IPS-18c (cell line): ENCODE data around the gene TTC33.
"Not testable (repeated sequence)": the region's sequence is repeated elsewhere in the genome, so short reads cannot be mapped to it uniquely, and the experiment has no call there.

Experiments
- H3K4me3 ChIP-seq: 2 replicates; pipeline ENCODE4 v1.7.0; 2013; ENCODE audit warnings: low read depth, mild to moderate bottlenecking, low read length, moderate library complexity; ENCODE audit not compliant: insufficient read depth
- H3K9me3 ChIP-seq: one replicate; pipeline ENCODE4 v1.6.1; 2013; ENCODE audit warnings: mild to moderate bottlenecking, low read length, moderate library complexity; ENCODE audit not compliant: control insufficient read depth, insufficient read depth

Gene TTC33

DNA sequence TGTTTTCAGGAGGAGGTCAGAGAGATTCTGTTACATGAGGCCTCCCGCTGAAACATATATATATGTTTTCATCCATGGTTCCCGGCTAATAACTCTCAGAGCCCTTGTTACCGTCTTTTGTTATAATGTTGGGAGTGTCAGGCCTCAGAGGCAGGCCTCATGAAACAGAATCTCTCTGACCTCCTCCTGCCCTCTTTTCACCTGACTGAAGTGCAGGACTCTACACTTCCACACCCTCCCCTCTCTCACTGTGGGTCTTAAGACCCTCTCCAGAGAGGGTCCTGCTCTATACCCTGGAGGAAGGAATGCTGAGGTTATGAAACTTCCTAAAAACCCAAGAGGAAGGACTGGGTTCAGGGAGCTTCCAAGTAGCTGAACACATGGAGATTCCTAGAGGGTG is 104.6 kb downstream of the TTC33 start:
- H3K4me3 ChIP-seq = no peak overlapping the region
- no peaks in the 10 kb centered on the region for H3K9me3 ChIP-seq

DNA sequence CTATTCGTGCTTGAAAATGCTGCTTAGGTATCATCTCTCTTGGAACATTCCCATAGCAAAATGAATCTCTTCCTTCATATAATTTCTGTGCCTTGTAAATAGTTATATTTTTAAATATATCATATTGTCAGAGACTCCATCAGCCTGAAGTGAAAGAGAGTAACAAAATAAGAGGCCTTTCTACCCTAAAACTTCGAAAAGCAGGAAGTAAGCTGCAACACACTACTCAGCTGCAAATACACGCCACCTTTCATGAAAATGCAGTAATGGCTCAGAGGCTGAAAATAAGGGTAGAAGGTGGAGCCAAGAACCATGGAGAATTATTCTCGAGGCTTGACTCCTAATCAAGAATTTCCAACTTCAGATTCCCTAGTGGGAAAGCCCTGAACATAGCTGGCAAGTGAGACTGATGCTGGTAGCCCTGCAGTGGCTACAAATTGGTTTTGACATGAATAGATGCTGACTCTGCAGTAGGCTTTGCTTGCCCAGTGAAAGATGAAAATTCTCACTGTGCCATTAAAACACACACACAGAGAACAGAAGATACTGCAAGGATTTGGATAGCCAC is 106.2 kb downstream of the TTC33 start:
- H3K9me3 ChIP-seq = no peaks in the 10 kb centered on the region
- no peak overlapping the region for H3K4me3 ChIP-seq

DNA sequence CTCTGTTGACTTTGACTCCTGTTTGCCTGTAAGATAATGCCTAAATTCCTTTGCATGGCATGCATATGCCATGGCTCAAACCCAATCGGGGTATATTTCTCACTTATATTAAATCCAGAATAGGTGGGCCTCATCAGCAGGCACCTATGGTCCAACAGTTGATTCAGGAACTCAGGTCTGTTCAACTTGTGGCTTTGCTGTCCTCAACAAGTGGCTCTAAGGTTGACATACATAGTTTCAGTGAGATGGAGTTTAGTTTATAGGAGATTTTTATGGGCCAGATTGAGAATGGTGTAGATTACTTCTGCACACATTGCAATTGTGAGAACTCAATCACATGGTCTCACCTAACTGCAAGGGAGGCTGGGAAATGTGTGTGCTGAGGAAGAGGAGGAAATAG is 107.6 kb downstream of the TTC33 start:
- Histone ChIP-seq H3K4me3 (no peak overlapping the region), H3K9me3 (no peaks in the 10 kb centered on the region)

DNA sequence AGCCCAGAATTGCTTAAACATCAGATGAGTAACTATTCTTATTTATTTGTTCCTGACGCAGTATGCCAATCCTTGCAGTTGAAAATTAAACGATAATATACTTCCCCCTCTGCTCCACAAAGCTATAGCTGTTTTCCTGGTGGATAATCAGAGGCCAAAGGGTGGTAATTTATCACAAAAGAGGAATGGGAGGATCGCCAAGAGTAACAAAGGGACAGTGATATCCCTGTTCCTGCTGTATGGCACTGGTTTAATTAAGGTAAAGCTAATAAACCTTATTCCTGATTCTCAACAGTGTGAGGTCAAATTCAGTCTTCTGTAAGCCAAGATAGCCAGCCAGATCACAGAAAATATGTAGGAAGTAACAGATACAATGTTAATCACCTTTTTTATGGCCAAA is 109.5 kb downstream of the TTC33 start:
- Histone ChIP-seq H3K9me3 (no peaks in the 10 kb centered on the region), H3K4me3 (no peak overlapping the region)

DNA sequence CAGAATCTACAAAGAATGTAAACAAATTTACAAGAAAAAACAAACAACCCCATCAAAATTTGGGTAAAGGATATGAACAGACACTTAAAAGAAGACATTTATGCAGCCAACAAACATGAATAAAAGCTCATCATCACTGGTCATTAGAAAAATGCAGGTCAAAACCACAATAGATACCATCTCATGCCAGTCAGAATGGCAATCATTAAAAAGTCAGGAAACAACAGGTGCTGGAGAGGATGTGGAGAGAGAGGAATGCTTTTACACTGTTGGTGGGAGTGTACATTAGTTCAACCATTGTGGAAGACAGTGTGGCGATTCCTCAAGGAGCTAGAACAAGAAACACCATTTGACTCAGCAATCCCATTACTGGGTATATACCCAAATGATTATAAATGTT is 116.2 kb downstream of the TTC33 start:
- not testable (repeated sequence) for H3K4me3 ChIP-seq, H3K9me3 ChIP-seq

DNA sequence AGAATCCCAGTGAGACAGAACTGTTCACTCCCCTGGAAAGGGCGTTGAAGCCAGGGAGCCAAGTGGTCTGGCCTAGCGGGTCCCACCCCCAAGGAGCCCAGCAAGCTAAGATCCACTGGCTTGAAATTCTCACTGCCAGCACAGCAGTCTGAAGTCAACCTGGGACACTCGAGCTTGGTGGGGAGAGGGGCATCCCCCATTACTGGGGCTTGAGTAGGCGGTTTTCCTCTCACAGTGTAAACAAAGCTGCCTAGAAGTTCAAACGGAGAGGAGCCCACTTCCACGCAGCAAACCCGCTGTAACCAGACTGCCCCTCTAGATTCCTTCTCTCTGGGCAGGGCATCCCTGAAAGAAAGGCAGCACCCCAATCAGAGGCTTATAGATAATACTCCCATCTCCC is 121.2 kb downstream of the TTC33 start:
- Histone ChIP-seq H3K9me3 (no peaks in the 10 kb centered on the region), H3K4me3 (no peak overlapping the region)

DNA sequence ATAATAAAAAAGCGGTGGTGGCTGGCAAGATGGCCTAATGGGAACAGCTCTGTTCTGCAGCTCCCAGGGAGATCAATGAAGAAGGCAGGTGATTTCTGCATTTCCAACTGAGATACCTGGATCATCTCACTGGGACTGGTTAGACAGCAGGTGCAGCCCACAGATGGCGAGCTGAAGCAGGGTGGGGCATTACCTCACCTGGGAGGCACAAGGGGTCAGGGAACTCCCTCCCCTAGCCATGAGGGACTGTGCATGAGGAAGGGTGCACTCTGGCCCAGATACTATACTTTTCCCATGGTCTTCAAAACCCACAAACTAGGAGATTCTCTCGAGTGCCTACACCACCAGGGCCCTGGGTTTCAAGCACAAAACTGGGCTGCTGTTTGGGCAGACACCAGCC is 121.6 kb downstream of the TTC33 start:
- Histone ChIP-seq H3K9me3 (no peaks in the 10 kb centered on the region), H3K4me3 (no peak overlapping the region)

DNA sequence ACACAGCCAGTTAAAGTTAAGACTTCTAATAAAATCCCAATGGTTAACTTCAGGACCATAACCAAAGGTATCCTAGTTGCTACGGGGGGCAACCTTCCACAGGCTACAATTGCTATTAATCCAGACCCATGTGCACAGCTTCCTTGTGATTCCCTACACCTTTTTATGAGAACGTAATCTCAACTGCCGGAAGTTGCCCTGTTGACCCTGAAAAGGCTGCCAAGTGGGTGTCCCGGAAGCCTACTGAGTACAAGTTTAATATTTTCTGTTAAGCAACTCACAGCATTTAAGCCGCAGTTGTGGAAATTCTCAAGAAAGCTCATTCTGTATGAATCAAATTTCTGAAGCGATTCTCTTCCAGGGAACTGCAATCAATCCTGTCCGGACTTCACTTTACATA is 124.5 kb downstream of the TTC33 start:
- Histone ChIP-seq H3K9me3 (no peaks in the 10 kb centered on the region), H3K4me3 (no peak overlapping the region)

DNA sequence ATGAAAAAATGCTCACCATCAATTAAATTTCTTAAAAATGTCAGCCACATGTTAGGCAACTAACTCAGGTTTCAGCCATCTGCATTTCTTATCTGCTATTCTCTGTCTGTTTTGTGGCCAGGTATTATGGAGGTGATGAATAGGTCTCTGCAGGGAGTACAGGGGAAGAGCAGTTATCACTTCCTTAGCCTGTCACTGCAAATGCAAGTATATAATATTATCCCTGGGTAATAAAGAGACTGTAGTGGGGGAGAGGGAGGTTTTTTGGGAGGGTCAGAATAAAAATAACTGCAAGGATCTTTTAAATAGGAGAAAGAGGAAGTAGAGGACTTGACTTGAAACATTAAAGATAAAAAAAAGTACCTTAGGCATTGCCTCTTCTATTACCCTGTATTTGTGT is 125.6 kb downstream of the TTC33 start:
- Histone ChIP-seq H3K4me3 (no peak overlapping the region), H3K9me3 (no peaks in the 10 kb centered on the region)

DNA sequence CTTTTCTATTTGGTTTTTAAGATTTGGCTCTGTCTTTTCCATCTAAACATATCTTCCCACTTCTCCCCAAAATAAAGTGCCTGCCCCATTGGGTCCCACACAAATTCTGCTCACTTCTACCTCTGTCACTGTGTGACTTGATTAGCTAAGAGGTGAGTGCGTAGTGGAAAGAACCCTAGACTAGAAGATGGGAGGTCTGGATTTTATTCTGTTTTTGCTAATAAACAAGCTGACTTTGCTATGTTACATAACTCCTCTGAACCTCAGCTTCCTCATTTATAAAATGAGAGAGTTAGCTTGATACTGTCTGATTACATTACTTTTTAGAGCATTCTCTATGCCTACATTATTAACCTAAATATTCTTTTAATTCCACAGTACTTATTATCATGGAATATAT is 127.4 kb downstream of the TTC33 start:
- no peak overlapping the region for H3K4me3 ChIP-seq
- H3K9me3 ChIP-seq = no peaks in the 10 kb centered on the region

DNA sequence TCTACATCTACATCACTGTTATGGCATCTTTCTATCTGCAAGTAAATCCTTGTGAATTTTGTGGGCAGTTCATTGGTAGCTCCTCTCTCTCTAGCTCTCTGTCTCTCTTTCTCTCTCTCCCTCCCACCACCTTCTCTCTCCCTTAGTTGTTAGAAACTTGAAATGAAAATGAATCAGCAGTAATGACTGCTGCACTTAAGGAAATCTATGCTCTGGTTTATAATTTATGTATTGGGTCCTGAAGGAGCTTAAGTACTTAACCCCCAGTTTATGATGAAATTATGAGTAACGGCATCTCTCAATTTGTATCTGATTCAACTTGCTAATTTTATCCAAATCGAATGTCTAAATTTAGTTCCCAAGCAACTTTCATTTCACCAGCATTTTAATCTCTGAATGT is 128.1 kb downstream of the TTC33 start:
- no peak overlapping the region for H3K4me3 ChIP-seq

DNA sequence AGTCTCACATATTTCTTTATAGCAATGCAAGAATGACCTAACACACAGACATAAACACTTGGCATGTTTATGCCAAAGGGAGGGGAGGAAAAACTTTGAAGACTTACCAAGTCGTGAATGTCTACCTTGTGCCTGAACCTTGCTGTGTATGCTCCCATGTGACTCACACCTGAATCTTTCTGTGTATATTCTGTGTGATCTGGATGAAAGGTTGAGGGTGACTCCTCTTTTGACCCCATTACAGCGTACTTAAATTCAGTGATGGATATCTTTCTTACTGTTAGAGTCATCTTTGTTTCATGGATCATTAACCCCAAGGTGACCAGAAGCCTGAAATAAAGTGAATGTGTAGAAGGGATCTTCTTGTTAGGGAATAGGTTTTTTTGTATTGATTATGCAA is 129.0 kb downstream of the TTC33 start:
- Histone ChIP-seq H3K4me3 (no peak overlapping the region), H3K9me3 (no peaks in the 10 kb centered on the region)

More for the DNA sequence above, 128.1 kb downstream of the TTC33 start:
- no peaks in the 10 kb centered on the region for H3K9me3 ChIP-seq

DNA sequence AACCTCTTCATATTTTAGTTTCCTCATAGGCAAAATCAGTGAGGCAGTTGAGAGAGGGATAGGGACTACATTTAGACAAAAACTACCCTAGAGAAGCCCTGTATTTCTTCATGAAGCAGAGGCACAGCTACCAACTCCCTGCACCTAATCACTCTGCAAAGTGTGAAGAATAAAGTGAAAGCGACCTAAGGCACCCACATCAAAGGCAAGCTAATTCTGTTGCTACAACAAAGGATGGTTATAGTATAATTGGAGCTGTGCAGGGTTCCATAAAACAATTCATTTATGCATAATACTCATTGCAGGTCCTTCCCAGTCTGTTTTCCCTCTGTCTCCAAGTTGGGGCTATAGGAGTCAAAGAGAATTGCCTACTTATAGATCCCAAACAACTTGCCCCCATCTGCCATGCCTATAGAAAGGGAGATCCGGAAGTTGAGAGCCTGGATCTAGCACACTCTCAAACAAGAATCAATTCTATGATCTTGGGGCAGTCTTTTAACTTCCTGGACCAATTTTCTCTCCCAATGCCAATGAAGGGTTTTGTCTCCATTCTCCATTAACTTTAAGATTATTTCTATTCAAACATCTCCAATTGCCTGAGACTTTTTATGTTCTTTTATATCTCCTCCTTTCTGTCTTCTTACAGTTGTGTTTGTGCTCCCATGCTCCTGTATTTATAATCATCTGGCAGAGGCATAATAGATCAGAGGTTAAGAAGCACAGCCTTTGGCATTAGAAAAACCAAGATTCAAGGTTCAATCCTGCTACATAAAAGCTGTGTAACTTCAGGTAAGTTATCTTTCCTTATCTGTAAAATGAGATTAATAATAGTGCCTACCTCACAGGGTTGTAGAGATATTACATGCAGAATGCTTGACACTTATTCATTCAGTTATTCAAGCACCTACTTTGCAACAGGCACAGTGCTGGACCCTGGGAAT is 132.0 kb downstream of the TTC33 start:
- Histone ChIP-seq H3K9me3 (no peaks in the 10 kb centered on the region), H3K4me3 (no peak overlapping the region)

DNA sequence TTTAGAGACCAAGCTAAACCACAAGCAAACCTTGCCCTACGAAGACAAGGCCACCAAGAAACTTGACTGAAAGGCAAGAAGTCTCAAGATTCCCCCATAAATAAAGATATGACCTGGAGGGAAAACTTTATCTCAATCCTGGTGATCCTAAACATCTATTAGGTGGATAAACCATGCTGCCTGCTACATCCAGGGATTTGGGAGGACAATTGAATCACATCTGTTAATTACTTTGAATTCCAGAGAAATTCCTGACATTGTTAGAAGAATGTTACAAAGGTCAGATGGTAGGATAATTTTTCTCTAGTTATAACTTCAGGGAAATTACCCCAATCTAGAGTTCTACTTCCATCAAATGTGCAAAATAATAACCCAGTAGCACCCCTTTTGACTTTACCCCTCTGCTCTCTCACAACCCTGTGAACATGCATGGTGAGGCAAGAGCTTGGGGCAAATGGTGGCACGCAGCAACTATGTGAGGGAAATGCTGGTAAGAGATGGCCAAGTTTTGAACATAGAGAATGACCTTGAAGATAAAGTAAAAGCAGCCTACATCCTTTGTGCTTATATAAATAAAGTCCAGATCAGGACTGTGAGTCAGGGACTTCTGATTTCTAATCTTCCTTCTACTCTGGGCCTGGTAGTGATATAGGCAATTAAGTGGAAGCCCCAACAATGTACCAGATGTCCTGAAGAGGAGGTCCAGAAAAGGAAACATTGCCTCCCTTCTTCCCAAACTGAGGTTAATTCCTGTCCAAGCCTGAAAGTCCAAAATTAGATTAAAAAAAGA is 133.1 kb downstream of the TTC33 start:
- no peaks in the 10 kb centered on the region for H3K9me3 ChIP-seq
- no peak overlapping the region for H3K4me3 ChIP-seq

DNA sequence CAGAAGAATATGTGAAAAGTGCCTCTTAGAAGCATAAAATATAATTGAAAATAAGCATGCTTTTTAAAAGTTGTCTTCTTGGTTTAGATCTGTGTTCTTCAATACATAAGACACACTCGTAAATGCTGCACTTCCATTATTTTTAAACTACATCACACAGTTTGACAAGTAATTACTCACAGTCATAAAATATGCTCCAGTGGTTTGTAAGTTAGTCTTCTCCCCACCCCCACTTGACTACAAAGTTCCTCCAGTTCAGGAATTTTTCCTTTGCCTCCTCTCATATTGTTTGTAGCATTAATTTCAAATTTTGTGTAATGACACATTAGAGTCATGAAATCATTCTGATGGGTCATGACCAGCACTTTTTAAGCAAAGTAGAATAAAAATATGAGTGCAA is 136.3 kb downstream of the TTC33 start:
- no peaks in the 10 kb centered on the region for H3K9me3 ChIP-seq
- no peak overlapping the region for H3K4me3 ChIP-seq

DNA sequence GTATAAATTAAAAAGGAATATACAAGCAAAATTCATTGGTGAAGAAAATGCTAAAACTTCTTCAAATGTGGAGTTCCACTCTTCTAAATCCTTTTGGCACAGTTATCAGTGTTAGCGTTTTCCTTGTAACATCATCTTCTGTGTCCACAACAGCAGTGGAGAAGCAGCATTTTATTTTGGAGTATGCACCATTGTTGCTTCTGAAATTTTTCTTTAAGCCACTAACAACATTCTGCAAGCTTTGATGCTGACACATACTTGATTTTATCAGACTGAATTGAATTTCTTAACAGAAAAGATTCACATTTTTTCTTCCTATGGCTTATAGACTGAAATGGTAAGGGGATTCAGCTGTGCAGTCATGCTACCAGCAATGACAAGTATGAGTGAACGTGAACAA is 136.8 kb downstream of the TTC33 start:
- Histone ChIP-seq H3K4me3 (no peak overlapping the region), H3K9me3 (no peaks in the 10 kb centered on the region)

DNA sequence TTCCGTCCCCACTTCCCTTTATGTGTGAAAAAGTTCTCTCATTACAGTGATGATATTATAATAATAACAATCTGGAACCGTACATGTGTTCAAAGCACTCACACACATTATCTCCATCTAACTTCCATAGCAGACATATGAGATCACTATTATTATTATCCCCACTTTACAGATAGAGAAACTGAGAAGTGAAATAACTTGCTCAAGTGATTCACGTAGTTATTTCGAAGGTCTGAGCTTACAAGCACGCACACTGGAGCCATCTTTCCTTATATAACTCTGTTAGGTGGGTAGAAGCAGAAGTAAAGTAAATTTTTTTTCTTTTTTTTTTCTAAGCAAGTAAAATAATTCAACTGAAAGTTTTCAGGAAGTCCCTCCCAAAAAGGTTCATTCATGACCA is 139.0 kb downstream of the TTC33 start:
- Histone ChIP-seq H3K4me3 (no peak overlapping the region), H3K9me3 (no peaks in the 10 kb centered on the region)

DNA sequence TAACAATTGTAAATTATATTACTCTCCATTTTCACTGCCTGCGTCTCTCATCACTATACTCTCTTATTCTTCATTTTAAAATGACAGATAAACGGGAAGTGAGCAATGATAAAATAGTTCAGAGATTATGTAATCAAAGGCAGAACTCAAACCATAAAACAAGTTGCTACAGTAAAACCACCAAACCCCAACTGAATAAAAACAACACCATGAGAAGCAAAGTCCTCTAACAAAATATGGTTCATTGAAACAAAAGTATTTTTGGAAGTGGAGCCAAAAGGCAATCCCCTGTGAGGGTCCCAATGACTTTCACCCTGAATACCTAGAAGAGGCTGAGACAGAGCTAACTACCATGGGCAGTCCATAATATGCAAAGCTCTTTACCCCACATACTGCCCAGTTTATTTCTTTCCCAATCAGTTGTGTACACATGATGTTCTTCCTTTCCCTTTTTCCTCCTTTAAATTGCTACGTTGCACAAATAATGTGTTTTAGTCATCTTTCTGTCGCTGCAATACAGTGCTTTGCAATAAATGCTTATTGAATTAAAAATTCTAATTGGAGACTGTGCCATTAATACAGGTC is 140.1 kb downstream of the TTC33 start:
- Histone ChIP-seq H3K9me3 (no peaks in the 10 kb centered on the region), H3K4me3 (no peak overlapping the region)
